ENCODE measurements around the gene MN1.

DNA sequence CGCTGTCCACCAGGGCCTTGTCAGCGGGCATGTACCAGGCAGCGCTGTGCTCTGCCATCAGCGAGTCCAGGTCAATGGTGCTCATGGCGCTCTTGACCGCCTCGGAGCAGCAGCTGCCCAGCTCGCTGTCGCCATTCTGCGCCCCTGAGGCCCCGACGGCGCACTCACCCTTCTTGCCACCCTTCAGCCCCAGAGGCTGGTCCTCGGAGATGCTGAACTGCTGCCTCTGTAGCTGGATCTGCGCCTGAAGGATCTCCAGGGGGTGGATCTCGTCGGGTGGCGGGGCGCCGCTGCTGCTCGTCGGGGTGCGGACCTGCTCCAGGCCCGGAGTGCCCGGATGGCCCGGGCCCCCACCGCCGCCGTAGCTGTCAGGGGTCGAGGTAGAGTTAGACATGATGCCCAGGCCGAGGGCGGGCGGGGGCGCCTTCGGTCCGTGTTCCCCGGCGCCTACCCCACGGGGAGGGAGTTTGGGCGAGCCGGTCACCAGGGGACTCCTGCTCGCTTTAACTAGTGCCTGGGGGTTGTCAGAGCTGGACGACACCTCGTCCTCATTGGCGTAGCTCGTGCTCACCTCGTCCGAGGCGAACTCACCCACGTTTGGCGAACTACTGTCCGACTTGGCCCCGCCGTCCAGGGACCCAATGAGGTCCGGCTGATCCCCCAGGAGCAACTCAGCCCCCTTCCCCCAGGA lies 4.6 kb downstream of the MN1 start:
- no peak for TF ChIP-seq POLR2A (IDR thresholded peaks at IDR 0.05)
- TF ChIP-seq, protein P1, sequence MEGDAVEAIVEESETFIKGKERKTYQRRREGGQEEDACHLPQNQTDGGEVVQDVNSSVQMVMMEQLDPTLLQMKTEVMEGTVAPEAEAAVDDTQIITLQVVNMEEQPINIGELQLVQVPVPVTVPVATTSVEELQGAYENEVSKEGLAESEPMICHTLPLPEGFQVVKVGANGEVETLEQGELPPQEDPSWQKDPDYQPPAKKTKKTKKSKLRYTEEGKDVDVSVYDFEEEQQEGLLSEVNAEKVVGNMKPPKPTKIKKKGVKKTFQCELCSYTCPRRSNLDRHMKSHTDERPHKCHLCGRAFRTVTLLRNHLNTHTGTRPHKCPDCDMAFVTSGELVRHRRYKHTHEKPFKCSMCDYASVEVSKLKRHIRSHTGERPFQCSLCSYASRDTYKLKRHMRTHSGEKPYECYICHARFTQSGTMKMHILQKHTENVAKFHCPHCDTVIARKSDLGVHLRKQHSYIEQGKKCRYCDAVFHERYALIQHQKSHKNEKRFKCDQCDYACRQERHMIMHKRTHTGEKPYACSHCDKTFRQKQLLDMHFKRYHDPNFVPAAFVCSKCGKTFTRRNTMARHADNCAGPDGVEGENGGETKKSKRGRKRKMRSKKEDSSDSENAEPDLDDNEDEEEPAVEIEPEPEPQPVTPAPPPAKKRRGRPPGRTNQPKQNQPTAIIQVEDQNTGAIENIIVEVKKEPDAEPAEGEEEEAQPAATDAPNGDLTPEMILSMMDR (IDR thresholded peaks at IDR 0.05), result no peak

Data from uterus (tissue), 2 donors.